ENCODE results near the gene ATP7A. TPM values are rescaled to one million over a fixed set of nuclear protein-coding genes. Genes with fewer than 3 reads are reported as not detected.
"Not testable (repeated sequence)": the region's sequence is repeated elsewhere in the genome, so short reads cannot be mapped to it uniquely, and the experiment has no call there.

Gene ATP7A
- total RNA-seq, 1 donor from 2014 or later = 4.8 TPM

DNA sequence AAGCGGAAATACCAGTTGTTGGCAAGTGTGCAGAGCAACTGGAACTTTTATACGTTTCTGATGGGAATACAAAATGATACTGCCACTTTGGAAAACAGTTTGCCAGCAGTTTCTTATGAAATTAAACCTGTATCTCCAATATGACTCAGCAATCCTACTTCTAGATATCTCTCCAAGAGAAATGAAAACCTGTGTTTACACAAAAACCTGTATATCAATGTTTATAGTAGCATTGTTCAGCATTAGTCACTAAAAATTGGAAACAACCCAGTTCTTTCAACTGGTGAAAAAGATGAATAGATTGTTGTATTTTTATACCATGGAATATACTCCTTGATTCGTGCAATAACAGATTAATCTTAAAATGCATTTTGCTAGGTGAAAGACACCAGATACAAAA lies 26.8 kb downstream of the ATP7A start:
- DNase-seq = no peak
- intact Hi-C loops (cut with micrococcal nuclease) = no loop called here
- ATAC-seq = no peak

DNA sequence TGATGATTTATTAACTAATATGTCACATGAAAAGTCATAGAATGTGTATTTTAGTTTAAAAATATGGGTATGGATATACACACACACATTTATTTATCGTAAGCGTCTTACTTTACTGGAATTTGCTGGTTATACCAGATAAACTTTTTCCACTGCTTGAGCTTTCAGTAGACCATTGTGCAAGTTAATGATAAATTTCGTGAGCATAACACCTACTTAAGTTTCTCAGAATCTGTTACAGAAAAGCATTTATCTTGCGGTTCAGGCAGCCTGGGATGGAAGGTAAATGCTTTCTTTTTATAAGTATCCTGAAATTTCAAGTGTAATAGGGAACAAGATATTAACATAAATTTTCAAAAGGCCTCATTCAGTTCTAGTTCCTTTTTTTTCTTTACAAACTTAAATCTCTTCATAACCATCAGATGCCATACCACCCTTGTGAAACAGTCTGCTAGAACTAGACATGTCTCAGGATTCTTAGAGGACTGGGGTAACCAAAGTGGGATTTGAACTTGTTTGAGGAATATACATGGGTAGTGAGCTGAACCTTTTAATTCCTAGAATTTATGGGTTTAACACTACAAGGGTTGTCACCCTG lies 27.7 kb downstream of the ATP7A start:
- no peak for ATAC-seq
- DNase-seq = no peak
- intact Hi-C loops (cut with micrococcal nuclease) = no loop called here

DNA sequence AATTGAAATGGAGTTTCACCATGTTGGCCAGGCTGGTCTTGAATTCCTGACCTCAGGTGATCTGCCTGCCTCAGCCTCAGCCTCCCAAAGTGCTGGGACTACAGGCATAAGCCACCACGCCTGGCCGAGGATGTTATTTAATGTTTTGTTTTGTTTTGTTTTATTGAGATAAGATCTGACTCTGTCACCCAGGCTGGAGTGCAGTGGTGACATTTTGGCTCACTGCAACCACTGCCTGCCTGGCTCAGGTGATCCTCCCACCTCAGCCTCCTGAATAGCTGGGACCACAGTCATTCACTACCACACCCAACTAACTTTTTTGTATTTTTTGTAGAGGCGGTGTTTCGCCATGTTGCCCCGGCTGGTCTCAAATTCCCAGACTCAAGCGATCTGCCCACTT lies 34.5 kb downstream of the ATP7A start:
- intact Hi-C loops (cut with micrococcal nuclease); DNase-seq; ATAC-seq: not testable (repeated sequence)

DNA sequence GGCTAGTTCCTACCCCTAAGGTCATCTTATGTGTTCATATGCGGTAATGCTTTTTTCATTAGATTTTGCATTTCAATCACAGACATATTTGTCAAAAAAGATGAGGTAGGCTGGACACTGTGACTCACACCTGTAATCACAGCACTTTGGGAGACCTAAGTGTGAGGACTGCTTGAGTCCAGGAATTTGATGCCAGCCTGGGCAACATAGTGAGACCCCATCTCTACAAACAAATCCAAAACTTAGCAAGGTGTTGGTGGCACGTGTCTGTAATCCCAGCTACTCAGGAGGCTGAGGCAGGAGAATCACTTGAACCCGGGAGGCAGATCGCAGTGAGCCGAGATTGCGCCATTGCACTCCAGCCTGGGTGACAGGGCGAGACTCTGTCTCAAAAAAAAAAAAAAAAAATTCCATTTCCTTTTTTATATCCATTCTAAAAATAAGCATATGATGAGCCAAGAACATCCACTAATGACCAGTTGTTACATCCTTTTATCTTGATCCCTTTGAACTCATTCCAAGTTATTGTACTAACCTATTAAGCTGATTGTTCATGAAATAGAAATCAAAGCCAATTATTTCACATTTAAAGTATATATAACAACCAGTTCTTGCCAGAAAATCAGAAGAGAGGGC lies 35.5 kb downstream of the ATP7A start:
- intact Hi-C loops (cut with micrococcal nuclease) = no loop called here
- no peak for ATAC-seq
- DNase-seq = no peak

DNA sequence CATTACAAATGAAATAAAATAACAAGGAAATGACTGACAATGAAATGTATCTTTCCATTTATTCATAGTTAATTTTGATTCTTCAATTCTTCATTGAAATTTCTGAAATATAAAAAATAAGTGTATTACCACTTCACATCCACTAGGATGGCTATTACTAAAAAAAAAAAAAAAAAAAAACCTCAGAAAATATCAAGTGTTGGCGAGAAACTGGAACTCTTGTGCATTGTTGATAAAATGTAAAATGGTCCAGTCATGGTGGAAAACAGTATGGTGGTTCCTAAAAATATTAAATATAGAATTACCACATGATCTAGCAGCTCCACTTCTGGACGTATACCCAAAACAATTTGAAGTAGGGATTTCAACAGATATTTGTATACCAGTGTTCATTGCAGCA lies 36.1 kb downstream of the ATP7A start:
- intact Hi-C loops (cut with micrococcal nuclease) = no loop called here

DNA sequence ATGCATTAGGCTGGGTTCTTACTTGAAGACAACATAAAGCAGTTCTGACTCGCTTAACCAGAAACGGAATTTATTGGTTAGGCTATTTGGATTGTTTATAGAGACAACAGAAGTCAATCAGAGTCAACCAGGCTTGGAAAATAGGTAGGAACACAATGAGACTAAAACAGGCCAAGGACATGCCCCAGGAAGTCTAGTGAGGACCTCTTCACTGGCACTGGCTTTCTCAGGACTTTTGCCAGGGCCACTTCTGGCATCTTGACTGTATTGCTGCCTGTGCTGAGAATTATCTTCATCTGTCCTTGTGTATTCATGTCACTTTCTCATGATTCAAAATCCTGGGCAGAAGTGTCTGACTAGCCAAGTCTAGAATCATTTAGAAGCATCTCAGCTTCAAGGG lies 39.3 kb downstream of the ATP7A start:
- intact Hi-C loops (cut with micrococcal nuclease) = no loop called here
- ATAC-seq = no peak
- DNase-seq = no peak

More for the DNA sequence above, 36.1 kb downstream of the ATP7A start:
- DNase-seq (no peak), ATAC-seq (no peak)

DNA sequence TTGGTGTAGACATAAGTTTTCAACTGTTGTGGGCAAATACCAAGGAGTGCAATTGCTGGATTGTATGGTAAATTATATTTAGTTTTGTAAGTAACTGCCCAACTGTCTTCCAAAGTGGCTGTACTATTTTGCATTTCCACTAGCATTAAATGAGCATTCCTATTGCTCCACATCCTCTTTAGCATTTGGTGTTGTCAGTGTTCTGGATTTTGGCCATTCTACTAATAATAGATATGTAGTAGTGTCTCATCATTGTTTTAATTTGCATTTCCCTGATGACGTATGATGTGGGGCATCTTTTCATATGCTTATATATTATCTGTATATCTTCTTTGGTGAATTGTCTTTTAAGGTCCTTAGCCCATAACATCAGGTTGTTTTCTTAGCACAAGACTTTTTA lies 41.7 kb downstream of the ATP7A start:
- DNase-seq = no peak
- no peak for ATAC-seq
- intact Hi-C loops (cut with micrococcal nuclease) = no loop called here

DNA sequence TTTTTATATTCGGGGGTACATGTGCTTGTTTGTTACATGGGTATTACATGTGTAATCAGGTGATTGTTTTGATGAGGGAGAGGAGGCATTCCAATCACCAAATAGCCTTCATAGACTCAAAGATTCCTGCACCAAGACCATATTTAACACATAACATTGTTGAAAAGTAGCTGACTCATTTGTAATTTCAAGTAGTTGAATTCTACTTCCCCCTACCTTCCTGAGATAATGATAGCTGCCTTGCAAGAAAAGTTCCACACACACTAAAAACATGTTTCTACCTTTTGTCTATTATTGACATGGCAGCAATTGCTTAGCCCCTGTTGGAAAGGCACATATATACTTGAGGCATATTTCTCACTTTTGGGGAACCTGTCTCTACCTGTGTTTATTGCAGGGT lies 42.8 kb downstream of the ATP7A start:
- intact Hi-C loops (cut with micrococcal nuclease) = no loop called here
- DNase-seq (no peak), ATAC-seq (no peak)

DNA sequence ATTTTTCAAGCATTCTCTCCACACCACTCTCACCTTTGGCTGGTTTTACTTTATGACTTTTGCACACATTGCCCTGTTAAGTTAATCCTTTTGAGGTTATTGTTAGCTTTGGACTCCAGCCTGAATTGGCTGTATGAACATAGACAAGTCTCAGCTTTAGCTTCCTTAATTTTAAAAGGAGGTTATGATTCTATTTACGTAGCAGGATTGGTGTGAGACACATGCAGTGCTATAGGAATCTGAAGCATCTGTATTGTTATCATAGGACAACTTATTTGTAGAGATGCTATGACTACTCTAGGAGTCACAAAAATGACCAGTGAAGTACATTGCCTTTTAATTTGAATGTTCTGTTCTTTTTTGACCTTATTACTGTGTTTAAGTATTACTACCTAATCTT lies 43.2 kb downstream of the ATP7A start:
- ATAC-seq = no peak
- DNase-seq = no peak
- intact Hi-C loops (cut with micrococcal nuclease) = no loop called here

DNA sequence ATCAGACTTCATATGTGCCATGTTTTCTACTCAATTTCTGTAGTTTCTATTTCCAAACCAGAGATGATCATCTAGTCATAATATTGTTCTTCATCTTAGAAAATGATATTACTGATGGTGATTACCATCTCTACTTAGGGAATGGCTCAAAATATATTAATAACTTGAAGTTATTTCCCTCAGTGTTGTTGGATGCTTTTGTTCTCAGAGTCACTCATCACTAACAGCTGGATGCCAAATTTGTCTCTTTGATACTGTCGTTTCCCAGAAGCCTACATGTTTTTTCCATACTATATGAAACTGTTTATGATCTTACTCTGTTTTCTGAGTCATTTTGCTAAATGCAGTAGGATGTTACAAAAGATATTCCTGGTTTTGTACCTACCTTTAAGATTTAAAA lies 50.1 kb downstream of the ATP7A start:
- ATAC-seq = no peak
- intact Hi-C loops (cut with micrococcal nuclease) = no loop called here
- DNase-seq = no peak

DNA sequence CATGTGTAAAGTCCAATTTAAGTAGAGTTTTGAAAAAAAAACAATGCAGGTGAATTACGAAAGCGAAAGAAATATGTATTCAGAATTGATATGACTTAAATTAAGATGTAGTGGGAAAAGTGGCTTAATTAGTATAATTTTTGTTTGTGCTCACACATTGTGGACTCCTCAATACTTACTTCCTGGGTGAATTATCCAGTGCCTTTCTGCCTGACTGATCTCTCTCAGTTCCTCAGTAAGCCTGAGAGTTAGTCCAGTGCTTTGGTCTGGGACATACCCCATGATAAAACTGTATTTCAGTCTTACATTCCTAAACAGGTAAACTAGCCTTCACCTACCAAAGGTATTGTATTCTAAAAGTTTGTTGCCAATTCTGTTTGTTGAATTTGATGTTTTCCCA lies 50.6 kb downstream of the ATP7A start:
- intact Hi-C loops (cut with micrococcal nuclease) = no loop called here
- no peak for DNase-seq
- no peak for ATAC-seq

DNA sequence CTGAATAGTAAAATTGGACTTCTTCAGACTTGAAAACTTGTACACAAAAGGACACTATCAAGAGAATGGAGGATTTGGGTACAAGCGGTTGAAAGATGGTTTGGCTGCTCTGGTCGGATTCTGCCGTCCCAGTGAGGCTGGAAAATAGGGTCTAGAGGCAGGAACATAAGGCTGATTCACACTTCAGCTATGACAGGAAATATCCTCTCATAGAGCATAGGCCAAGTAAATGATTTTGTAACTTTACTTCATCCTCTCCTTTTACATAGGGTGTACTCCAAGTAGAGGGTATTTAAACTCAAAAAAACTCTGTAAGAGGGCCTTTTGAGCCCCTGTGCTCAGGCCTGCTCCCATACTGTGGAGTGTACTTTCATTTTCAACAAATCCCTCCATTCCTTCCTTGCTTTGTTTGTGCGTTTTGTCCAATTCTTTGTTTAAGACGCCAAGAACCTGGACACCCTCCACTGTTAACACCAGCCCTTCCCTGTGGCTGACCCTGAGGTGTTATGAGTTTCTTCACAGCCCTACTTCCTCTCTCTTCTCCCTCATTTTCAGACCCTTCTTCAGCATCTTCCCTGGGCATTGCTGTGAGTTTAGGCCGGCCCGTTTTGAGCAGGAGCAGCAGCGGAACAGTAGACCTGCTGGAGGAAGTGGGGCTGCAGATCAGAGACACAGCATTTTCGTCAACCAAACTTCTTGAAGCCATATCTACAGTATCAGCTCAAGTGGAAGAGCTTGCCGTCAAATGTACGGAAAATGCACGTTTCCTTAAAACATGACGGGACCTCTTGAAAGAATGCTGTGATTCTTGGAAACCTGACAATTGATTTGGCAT lies 51.8 kb downstream of the ATP7A start:
- DNase-seq (no peak), ATAC-seq (no peak)
- intact Hi-C loops (cut with micrococcal nuclease) = no loop called here

DNA sequence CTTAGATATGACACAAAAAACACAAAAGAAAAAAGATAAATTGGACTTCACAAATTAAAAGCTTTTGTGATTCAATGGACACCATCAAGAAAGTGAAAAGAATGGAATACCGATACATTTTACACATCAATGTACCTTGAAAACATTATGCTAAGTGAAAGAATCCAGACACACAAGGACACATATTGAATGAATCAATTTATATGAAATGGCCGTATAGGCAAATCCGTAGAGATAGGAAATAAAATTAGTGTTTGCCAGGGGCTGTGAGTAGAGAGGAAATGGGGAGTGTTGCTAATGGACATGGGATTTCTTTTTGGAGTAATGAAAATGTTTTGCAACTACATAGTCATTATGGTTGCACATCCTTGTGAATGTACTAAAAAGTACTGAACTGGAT lies 55.9 kb downstream of the ATP7A start:
- intact Hi-C loops (cut with micrococcal nuclease) = no loop called here
- DNase-seq (no peak), ATAC-seq (no peak)

DNA sequence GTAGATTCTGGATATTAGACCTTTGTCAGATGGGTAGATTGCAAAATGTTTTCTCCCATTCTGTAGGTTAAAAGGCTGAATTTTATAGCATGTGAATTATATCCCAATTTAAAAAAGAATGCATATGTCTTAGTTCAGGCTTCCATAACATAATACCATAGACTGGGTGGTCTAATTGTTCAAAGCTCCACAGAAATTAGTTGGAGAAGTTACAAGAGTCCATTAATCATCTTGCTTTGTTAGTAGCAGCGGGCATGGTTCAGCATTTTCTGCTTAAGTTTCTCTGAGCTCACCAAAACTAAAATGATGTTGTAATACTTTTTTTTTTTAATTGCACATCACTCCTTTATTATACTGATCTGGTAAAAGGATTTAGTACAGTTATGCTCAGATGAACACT lies 57.1 kb downstream of the ATP7A start:
- ATAC-seq (no peak), DNase-seq (no peak)
- intact Hi-C loops (cut with micrococcal nuclease) = no loop called here

DNA sequence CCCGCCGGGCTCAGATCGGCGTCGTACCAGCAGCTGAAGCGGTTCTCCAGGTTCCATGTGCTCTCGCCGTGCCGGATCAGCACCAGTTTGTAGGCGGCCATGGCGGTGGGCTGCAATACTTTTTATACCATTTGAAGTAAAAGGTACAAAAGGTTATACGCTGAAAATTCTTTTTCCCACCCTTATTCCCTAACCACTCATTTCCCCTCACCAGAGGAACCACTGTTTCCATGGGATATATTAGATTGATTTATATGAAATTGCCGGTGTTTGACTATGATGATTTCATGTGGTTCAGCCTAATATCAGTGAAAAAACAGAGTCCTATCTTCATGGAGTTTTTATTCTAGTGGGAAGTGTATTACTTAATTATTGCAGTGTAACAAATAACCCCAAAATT lies 59.0 kb downstream of the ATP7A start, which contains the start of gene PGAM4:
Gene PGAM4 (minus strand): TSS at position 101 of the 400 bp plus-strand sequence. CDS start 0 bp downstream, at position 101.
- intact Hi-C loops (cut with micrococcal nuclease) = no loop called here
- DNase-seq = no peak
- no peak for ATAC-seq

DNA sequence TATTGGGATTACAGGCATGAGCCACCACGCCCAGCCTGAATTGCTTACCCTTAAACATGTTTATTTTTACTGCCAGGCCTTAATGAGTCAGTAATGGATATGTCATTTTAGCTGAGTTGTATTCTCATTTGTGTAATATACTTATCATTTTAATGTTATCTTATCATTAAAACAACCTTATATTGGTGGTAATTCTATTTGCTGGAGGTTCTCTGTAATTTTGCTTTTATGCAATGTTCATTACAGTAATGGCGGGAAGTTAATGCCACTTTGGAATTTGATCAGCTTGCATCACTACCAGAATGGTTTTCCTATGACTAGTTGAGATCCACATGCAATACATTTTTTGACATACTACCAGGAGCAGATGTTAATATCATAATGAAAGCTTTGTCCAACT lies 65.3 kb downstream of the ATP7A start:
- DNase-seq (no peak), ATAC-seq (no peak)
- intact Hi-C loops (cut with micrococcal nuclease) = no loop called here

DNA sequence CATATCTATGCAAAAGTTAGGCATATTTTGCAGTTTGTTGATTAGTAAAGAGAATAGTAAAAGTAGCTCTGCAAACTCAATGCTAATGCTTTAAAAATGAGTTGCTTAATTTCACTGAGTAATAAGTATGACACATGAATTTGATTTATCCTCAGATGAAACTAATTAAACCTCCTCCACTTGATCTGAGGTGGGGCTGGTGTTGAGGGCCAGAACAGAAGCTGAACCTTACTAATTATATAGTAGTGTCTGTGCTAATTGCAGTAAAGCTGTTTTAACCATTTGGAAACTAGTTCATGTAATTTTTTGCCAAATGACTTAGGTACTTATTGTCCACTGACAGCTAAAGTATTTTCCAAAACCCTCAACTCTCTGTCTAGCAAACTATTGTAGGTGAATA lies 66.6 kb downstream of the ATP7A start:
- intact Hi-C loops (cut with micrococcal nuclease) = no loop called here
- ATAC-seq (no peak), DNase-seq (no peak)

DNA sequence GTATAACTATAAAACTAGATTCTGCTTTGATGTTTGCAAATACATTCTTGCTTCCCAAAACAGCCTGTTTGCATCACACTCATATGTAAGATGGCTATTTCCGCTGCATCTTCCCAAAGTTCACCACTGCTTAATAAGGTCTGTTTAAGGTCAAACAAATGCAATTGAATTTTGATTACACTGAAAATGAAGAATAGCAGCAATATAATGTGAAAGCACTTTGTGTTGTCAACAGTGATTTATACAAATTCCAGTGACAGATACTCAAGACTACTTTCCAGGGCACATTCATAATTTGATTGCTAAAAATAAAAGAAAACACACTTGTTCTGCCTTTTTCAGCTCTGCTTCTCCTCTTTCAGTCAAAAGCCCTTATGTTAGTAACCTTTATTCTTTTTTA lies 67.0 kb downstream of the ATP7A start:
- DNase-seq (no peak), ATAC-seq (no peak)
- intact Hi-C loops (cut with micrococcal nuclease) = no loop called here

DNA sequence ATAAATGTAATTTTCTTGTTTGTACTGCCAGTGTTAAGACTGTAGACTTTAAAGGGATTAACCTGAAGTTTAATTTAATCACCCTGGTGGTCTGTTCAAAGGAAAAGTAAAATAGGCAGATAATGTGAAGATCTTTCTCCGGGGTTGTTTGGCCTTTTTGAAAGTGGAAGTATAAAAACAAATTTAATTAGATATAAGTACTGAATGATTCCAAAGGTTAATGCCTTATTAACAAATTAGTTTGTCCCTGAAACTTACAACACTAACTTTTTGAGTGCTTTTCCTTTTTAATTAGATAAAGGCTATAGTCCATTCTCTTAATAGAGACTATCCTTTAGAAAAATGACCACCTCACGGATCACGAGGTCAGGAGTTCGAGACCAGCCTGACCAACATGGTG lies 69.4 kb downstream of the ATP7A start:
- DNase-seq (no peak), ATAC-seq (no peak)
- intact Hi-C loops (cut with micrococcal nuclease) = no loop called here

DNA sequence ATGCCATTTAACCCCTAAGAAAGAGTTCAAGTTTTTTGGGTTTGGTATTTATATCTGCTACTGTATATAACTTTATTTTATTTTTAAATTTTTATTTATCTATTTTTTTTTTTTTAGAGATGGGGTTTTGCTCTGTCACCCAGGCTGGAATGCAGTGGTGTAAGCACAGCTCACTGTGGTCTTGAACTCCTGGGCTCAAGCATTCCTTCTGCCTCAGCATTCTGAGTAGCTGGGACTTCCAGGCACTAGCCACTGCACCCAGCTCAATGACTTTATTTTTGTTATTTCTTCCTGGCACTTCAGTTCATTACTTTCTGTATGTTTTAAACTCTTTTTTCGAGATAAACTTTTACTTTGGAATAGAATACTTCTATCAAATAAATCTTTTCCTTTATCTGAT lies 101.4 kb downstream of the ATP7A start:
- DNase-seq (no peak), ATAC-seq (no peak)
- intact Hi-C loops (cut with micrococcal nuclease) = no loop called here

Measured in left ventricle myocardium superior (tissue), 1 donor.